ENCODE measurements around the gene AKAP10. TPM values are rescaled to one million over a fixed set of nuclear protein-coding genes. Genes with fewer than 3 reads are reported as not detected.

AKAP10 gene
- total RNA-seq, 1 donor from 2014 or later: 15.0 TPM

DNA sequence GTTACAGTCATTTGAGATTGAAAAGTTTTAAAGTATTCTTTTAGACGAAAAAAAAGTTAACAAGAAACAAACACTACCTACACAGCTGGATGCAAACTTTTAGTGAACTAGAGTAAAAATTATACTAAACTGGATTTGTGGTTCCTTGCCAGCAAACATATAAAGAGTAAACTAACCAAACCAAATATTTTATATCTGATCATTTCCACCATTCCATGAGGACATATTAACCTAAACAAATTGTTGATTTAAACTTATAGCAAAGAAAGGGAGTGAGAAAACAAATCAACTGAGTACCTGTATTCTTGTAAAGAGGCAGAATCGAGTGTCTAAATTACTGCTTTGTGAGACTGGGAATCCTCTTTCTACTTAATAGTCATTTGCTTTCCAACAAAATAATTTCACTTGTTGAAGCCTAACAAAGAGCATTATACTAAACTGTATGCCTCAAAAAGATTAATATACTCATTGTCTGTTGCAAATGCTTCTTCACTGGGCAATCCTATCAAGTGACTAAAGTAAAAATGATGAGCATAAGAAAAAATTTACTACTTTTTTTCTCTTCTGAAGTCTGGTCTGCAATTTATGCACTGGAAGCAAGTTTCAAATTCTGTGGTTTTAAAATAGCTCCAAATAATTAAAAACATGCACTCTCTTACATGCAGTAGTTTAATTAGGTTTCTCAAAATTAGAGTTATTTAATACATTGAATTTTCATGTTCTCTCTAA lies 37.5 kb downstream of the AKAP10 start:
- Histone ChIP-seq H3K4me3 (no peak overlapping the region), H3K27me3 (no peaks in the 10 kb centered on the region), H3K36me3 (peaks cover 35 to 62% of the 10 kb centered on the region in 2 donors), H3K4me1 (no peaks in the 10 kb centered on the region), H3K27ac (no peak overlapping the region), H3K9me3 (no peaks in the 10 kb centered on the region)
- intact Hi-C loops (cut with DNase I): no loop called here
- DNase-seq (ENCODE audit: low spot score in 2 of 2): no peak
- TF ChIP-seq, protein P1, sequence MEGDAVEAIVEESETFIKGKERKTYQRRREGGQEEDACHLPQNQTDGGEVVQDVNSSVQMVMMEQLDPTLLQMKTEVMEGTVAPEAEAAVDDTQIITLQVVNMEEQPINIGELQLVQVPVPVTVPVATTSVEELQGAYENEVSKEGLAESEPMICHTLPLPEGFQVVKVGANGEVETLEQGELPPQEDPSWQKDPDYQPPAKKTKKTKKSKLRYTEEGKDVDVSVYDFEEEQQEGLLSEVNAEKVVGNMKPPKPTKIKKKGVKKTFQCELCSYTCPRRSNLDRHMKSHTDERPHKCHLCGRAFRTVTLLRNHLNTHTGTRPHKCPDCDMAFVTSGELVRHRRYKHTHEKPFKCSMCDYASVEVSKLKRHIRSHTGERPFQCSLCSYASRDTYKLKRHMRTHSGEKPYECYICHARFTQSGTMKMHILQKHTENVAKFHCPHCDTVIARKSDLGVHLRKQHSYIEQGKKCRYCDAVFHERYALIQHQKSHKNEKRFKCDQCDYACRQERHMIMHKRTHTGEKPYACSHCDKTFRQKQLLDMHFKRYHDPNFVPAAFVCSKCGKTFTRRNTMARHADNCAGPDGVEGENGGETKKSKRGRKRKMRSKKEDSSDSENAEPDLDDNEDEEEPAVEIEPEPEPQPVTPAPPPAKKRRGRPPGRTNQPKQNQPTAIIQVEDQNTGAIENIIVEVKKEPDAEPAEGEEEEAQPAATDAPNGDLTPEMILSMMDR (IDR thresholded peaks at IDR 0.05): no peak

DNA sequence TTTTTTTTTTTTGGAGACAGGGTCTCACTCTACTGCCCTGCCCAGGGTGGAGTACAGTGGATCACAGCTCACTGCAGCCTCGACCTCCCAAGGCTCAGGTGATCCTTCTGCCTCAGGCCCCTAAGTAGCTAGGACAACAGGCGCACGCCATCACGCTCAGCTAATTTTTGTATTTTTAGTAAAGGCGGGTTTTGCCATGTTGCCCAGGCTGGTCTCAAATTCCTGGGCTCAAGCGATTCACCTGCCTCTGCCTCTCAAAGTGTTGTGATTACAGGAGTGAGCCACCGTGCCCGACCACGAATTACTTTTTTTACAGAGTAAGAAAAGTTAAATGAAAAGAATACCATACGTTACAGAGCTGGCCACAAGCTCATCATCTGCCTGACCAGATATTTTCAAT lies 38.9 kb downstream of the AKAP10 start:
- Histone ChIP-seq H3K4me3 (no peak overlapping the region), H3K27ac (no peak overlapping the region), H3K27me3 (no peaks in the 10 kb centered on the region), H3K36me3 (peaks cover 46 to 66% of the 10 kb centered on the region in 2 donors), H3K4me1 (no peaks in the 10 kb centered on the region), H3K9me3 (no peaks in the 10 kb centered on the region)
- DNase-seq (ENCODE audit: low spot score in 2 of 2): no peak
- intact Hi-C loops (cut with DNase I): no loop called here
- TF ChIP-seq, protein P1 (IDR thresholded peaks at IDR 0.05): no peak

DNA sequence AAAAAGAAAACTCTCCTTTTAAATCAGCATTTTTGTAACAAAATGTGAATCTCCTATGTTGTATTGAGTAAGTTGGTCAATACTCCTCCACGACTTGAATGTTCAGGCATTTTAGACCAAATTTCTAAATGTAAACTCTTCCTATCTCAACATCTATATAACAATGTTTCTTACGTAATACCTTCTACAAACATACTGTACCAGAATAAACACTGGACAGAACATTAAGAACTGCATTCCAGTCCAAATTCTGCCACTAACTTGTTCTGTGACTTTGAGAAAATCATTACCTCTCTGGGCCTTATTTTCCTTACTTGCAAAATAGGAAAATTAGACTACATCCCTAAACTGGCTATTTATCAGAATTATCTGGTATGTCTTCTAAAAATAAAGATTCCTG lies 40.1 kb downstream of the AKAP10 start:
- H3K27me3 ChIP-seq: no peaks in the 10 kb centered on the region
- H3K36me3 ChIP-seq: peaks cover 50 to 64% of the 10 kb centered on the region in 2 donors
- H3K9me3 ChIP-seq: no peaks in the 10 kb centered on the region
- no peaks in the 10 kb centered on the region for H3K4me1 ChIP-seq
- no peak for DNase-seq (ENCODE audit: low spot score in 2 of 2)
- intact Hi-C loops (cut with DNase I): no loop called here
- no peak overlapping the region for H3K27ac ChIP-seq
- no peak overlapping the region for H3K4me3 ChIP-seq
- TF ChIP-seq, protein P1 (IDR thresholded peaks at IDR 0.05): no peak

DNA sequence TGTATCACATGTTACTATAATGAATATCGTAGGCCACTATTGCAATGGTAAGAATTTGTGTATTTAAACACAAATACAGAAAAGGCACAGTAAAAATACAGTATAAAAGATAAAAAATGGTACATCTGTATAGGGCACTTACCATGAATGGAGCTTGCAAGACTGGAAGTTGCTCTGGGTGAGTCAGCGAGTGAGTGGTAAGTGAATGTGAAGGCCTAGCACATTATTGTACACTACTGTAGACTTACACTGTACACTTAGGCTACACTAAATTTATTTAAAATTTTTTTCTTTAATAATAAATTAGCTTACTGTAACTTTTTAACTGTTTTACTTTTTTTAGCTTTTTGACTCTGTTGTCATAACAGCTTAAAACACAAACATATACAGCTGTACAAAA lies 42.5 kb downstream of the AKAP10 start:
- Histone ChIP-seq H3K9me3 (no peaks in the 10 kb centered on the region), H3K27me3 (no peaks in the 10 kb centered on the region), H3K36me3 (peaks cover 61 to 73% of the 10 kb centered on the region in 2 donors), H3K4me1 (no peaks in the 10 kb centered on the region), H3K27ac (no peak overlapping the region), H3K4me3 (no peak overlapping the region)
- no peak for DNase-seq (ENCODE audit: low spot score in 2 of 2)
- intact Hi-C loops (cut with DNase I): no loop called here
- TF ChIP-seq, protein P1 (IDR thresholded peaks at IDR 0.05): no peak

DNA sequence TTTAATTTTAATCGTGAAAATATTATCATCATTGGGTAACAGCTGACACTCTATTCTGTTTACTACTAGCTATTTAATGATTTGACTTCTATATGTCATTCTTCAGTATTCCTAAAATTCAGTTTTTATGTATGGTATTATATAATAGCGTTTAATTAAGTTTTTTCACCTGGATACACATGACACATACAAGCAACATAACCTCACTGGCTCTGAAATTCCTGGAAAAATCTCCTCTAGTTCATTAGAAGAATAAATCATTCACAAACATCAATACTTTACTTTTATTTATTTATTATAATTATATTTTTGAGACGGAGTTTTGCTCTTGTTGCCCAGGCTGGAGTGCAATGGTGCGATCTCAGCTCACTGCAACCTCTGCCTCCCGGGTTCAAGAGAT lies 44.0 kb downstream of the AKAP10 start:
- Histone ChIP-seq H3K9me3 (no peaks in the 10 kb centered on the region), H3K27ac (no peak overlapping the region), H3K27me3 (no peaks in the 10 kb centered on the region), H3K4me3 (no peak overlapping the region), H3K36me3 (peaks cover 58 to 76% of the 10 kb centered on the region in 2 donors), H3K4me1 (no peaks in the 10 kb centered on the region)
- DNase-seq (ENCODE audit: low spot score in 2 of 2): no peak
- intact Hi-C loops (cut with DNase I): no loop called here
- TF ChIP-seq, protein P1 (IDR thresholded peaks at IDR 0.05): no peak

All from ascending aorta (tissue), 2 donors.